PC-3 (cell line): Measurements from ENCODE around the gene MAPK9. TPM values are rescaled to one million over a fixed set of nuclear protein-coding genes. Genes with fewer than 3 reads are reported as not detected.

Experiments used
- ATAC-seq: fragments of 200-7000 bp; cut with Tn5 transposase; 2 replicates; pipeline ENCODE4 v1.9.1; 2020; ENCODE audit warnings: mild to moderate bottlenecking, moderate library complexity
- BruUV-seq: library from RNA; stranded (reverse); fragments of 400-500 nt; replicated peaks from 2 replicates; lab custom pipeline; 2021; lab: Mats Ljungman, UMichigan
- CTCF ChIA-PET: fragments of 300-600 bp; sonication (Branson Sonifier 250); formaldehyde crosslinking; loops from one replicate; lab custom pipeline; 2022; ENCODE audit warnings: antibody characterized with exemption; lab: Charles Lee
- POLR2A ChIA-PET: fragments of 300-600 bp; sonication (Branson Sonifier 250); formaldehyde crosslinking; loops from one replicate; lab custom pipeline; 2022; ENCODE audit warnings: antibody characterized with exemption; ENCODE audit not compliant: unreplicated experiment; lab: Charles Lee
- DNase-seq: peaks from one replicate; pipeline ENCODE4 v3.0.0-alpha.2; 2015
- H2AFZ ChIP-seq: fragments of 300-600 bp; sonication (generic); 2 replicates; pipeline ENCODE4 v1.6.0; 2016; ENCODE audit warnings: antibody characterized with exemption, low read length
- H3F3A ChIP-seq: fragments of 300-600 bp; sonication (generic); one replicate; pipeline ENCODE4 v1.6.0; 2017; ENCODE audit warnings: antibody characterized with exemption, low read length, control low read depth, mild to moderate bottlenecking; ENCODE audit not compliant: unreplicated experiment
- H3K27ac ChIP-seq: fragments of 300-600 bp; sonication (generic); 2 replicates; pipeline ENCODE4 v1.5.1; 2016; ENCODE audit warnings: mild to moderate bottlenecking, low read length
- H3K27me3 ChIP-seq: fragments of 300-600 bp; sonication (generic); 2 replicates; pipeline ENCODE4 v1.6.1; 2016; ENCODE audit warnings: low read length, mixed read lengths
- H3K36me3 ChIP-seq: fragments of 300-600 bp; sonication (generic); 2 replicates; pipeline ENCODE4 v1.6.1; 2016; ENCODE audit warnings: low read depth, mixed run types, low read length, mixed read lengths
- H3K4me1 ChIP-seq: fragments of 300-600 bp; sonication (generic); 2 replicates; pipeline ENCODE4 v1.5.1; 2016; ENCODE audit warnings: low read length; ENCODE audit not compliant: insufficient read depth
- H3K4me2 ChIP-seq: fragments of 300-600 bp; sonication (generic); 2 replicates; pipeline ENCODE4 v1.6.0; 2016; ENCODE audit warnings: low read length
- H3K4me3 ChIP-seq: fragments of 300-600 bp; sonication (generic); 2 replicates; pipeline ENCODE4 v1.5.1; 2016; ENCODE audit warnings: mild to moderate bottlenecking, low read length, mixed read lengths
- H3K79me2 ChIP-seq: fragments of 300-600 bp; sonication (generic); 2 replicates; pipeline ENCODE4 v1.6.1; 2017; ENCODE audit warnings: low read length, mixed read lengths
- H3K9ac ChIP-seq: fragments of 300-600 bp; sonication (generic); 2 replicates; pipeline ENCODE4 v1.6.0; 2016; ENCODE audit warnings: mild to moderate bottlenecking, low read length
- H3K9me2 ChIP-seq: fragments of 300-600 bp; sonication (generic); replicated peaks from 2 replicates; pipeline ENCODE4 v1.6.1; 2016; ENCODE audit warnings: mixed run types, low read length, mixed read lengths
- H3K9me3 ChIP-seq: fragments of 300-600 bp; sonication (generic); 2 replicates; pipeline ENCODE4 v1.6.1; 2016; ENCODE audit warnings: low read length, mixed read lengths
- H4K20me1 ChIP-seq: fragments of 300-600 bp; sonication (generic); 2 replicates; pipeline ENCODE4 v1.6.1; 2016; ENCODE audit warnings: low read length, mixed read lengths
- CTCF ChIP-seq: fragments of 300-600 bp; sonication (generic); conservative IDR thresholded peaks from 2 replicates; pipeline ENCODE4 v1.5.1; 2017; ENCODE audit warnings: antibody characterized with exemption, low read depth, mild to moderate bottlenecking, low read length
- EZH2 ChIP-seq: fragments of 300-600 bp; sonication (generic); IDR thresholded peaks from one replicate; pipeline ENCODE4 v1.6.1; 2017; ENCODE audit warnings: antibody characterized with exemption, mild to moderate bottlenecking, low read length; ENCODE audit not compliant: unreplicated experiment
- EZH2phosphoT487 ChIP-seq: fragments of 300-600 bp; sonication (generic); IDR thresholded peaks from 2 replicates; pipeline ENCODE4 v1.6.1; 2018; ENCODE audit warnings: mild to moderate bottlenecking, antibody characterized with exemption, low read length, borderline replicate concordance
- intact Hi-C: fragments of 100-400 bp; cut with micrococcal nuclease; formaldehyde crosslinking; loops from 2 replicates; pipeline ENCODE4 v1.9.0; 2023
- total RNA-seq: library from RNA; depleted of rRNA; stranded (reverse); fragments of >200 nt; gene quantifications from 2 replicates; pipeline ENCODE4 v1.2.3, GENCODE V29; 2014

Gene MAPK9
- total RNA-seq, 1 experiment from 2014 or later, result 26.5 TPM

GRCh38 chr5:180336234-180337020 lies 44.5 kb upstream of the MAPK9 start:
- peaks cover 26% of the 10 kb centered on the region for H3K4me1 ChIP-seq
- H2AFZ ChIP-seq, result no peak overlapping the region
- no peaks in the 10 kb centered on the region for H3K79me2 ChIP-seq
- H3K9me2 ChIP-seq, result no peaks in the 10 kb centered on the region
- peaks cover 1% of the 10 kb centered on the region for H3F3A ChIP-seq
- no peak overlapping the region for H3K9ac ChIP-seq
- H3K27me3 ChIP-seq, result no peaks in the 10 kb centered on the region
- H3K4me3 ChIP-seq, result no peak overlapping the region
- BruUV-seq, result no TSS peak
- DNase-seq, result no peak
- H3K4me2 ChIP-seq, result no peak overlapping the region
- CTCF ChIA-PET, result no interaction called here
- POLR2A ChIA-PET, result no interaction called here
- no peaks in the 10 kb centered on the region for H3K9me3 ChIP-seq
- no peak overlapping the region for H3K27ac ChIP-seq
- TF ChIP-seq EZH2phosphoT487, result no peak
- TF ChIP-seq CTCF, result no peak
- TF ChIP-seq EZH2, result no peak
- H4K20me1 ChIP-seq, result no peaks in the 10 kb centered on the region
- no peak for ATAC-seq
- no peaks in the 10 kb centered on the region for H3K36me3 ChIP-seq
- intact Hi-C loops, result no loop called here

- no peak overlapping the region for H3K4me3 ChIP-seq
- no peak overlapping the region for H3K9ac ChIP-seq
- H3K27me3 ChIP-seq, result no peaks in the 10 kb centered on the region
- no peaks in the 10 kb centered on the region for H4K20me1 ChIP-seq
- H3K4me1 ChIP-seq, result peaks cover 31% of the 10 kb centered on the region
- H3K9me2 ChIP-seq, result no peaks in the 10 kb centered on the region
- no peaks in the 10 kb centered on the region for H3K9me3 ChIP-seq
- DNase-seq, result no peak
- intact Hi-C loops, result no loop called here
- no peak for ATAC-seq
- no TSS peak for BruUV-seq
- no peak for TF ChIP-seq CTCF
- H3K27ac ChIP-seq, result no peak overlapping the region
- H3K36me3 ChIP-seq, result no peaks in the 10 kb centered on the region
- H3K4me2 ChIP-seq, result no peak overlapping the region
- H2AFZ ChIP-seq, result no peak overlapping the region
- ChIA-PET CTCF (no interaction called here), POLR2A (no interaction called here)
- H3F3A ChIP-seq, result peaks cover 3% of the 10 kb centered on the region
- no peaks in the 10 kb centered on the region for H3K79me2 ChIP-seq
Observed at GRCh38 chr5:180335614-180336233, 43.8 kb upstream of the MAPK9 start.
